Measurements from ENCODE around the gene PTPRD.

PTPRD gene

DNA sequence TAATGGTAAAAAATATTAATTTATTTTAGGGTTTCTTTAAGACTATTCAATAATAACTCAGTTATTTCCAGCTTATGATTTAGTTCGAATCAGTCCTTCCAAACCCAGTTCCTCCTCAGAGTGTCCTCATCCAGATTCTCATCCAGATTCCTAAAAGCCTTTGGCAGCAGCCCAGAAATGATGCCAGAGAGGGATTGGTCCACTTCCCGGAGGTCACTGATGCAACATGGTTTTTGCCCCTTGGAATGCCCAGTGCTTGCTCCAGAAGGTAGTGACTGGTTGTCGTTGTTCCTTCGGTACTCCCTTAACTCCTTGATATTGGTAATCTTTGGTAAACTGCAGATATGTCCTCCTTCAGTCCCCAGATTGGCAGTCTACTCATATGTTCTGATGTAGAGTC lies 2320.1 kb downstream of the PTPRD start:
- no peak for DNase-seq

DNA sequence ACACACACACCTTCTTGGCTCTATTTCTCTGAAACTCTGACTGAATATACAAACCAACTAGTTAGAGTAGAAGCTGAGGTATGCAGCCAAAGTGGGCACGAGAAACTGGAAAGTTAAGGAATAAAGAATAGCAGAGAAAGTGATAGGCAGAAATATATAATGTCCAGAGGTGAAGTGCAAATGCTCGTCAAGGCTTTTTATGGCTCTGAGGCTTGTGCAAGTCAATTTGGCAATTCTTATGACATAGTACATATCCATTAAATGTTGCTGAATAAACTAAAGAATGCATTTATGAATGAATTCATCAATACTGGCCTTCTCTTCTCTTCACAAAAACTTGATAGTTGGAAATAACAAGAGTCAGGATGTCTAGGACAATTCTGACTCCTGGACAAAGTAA lies 2323.1 kb downstream of the PTPRD start:
- DNase-seq: no peak

DNA sequence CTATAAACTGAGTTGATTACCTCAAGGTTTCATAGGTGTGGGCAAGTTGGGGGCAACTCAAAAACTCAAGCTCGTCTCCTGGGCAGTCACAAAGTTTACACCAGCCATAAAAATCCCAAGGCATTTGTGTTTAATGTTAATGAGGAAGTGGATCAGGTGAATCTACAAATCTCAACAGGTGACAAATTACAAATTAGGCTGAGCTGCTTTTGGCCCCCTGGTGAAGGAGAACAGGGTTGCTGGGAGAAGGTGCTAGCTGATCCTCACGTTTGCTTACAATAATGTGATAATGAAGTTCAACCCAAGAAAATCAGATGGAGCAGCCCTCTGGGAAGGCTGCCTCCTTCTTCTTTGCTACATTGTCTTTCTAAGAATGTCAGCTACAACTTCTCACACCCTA lies 2324.8 kb downstream of the PTPRD start:
- DNase-seq: no peak

DNA sequence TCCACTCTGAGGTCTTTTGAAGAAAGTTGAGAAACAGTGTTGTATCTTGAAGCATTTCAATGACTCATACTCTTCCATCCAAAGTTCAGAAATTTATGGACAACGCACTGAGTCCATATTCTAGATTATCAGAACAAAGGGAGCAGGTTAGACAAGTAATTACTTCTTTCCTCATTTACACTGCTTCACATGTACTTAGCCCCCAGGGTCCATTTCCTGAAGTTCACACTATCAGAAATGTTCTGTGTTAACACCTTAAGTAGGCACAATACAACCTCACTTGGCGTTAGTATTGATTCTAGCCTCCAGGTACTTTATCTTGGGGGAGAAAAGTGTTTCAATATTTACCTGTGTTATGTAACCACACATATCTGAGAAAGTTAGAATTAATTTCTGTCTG lies 2325.3 kb downstream of the PTPRD start:
- no peak for DNase-seq

DNA sequence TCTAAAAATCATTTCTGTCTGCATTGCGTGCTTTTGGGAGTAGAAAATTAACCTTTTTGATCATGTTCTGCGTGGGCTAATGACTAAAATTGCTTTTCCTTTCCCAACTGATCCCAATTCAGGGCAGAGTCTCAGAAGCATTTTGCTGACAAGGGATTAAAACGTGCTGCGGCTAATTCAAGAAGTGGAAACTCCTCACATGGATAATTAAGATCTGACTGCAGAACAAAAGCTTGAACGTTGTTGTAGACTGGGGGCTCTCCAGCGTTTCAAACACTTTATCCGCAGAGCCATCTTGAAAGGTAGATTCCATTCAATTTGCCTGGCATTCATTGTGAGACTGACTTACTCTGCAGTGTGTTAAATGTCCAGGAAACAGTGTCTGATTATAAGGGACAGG lies 2327.9 kb downstream of the PTPRD start:
- DNase-seq: no peak

DNA sequence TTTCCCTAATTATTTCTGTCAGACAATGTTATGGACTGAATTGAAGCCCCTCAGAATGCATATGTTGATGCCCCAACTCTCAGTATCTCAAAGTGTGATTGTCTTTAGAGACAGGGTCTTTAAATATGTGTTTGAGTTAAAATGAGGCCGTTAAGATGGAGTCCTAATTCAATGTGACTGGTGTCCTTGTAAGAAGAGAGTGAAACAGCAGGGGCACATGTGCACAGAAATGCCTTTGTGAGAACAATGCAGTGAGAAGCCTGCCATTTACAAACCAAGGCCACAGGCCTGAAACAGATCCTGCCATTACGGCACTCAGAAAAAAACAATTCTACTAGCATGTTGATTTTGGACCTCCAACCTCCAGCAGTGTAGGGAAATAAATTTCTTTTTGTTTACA lies 2330.3 kb downstream of the PTPRD start:
- DNase-seq: no peak

DNA sequence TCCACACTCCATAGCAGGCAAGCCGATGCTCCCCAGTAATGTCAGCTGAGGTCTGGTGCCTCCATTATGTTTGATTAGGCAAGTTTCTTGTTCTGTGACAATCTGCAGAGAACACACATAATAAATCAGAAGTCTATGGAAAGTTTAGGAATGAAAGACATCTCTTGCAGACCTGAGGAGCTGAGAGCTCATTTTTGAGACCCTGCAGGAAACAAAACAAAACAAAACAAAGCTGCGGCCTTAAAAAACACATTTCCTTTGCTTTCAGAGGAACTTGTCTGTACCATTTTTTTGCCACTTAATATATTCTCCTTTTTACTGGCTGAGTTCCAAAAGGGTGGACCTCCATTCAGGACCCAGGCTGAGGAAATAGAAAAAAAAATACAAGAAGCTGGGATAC lies 2332.0 kb downstream of the PTPRD start:
- no peak for DNase-seq

DNA sequence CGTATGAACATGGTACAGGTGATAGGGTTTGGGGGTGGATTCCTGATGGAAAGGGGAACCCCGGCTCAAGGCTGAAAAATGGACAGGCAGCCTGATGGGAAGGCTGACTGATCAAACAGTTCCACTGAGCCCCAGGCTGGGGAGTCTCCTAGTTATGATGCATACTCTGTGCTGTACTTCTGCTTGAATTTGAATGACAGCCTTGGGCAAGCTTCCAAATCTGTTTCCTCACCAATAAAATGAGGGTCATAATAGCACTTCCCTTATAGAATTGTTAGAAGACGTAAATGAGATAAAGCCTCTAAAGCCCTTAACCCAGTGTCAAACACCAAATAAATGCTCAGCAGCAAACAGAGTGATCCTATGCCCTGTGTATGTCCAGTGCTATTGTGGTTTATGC lies 2334.8 kb downstream of the PTPRD start:
- DNase-seq: no peak

DNA sequence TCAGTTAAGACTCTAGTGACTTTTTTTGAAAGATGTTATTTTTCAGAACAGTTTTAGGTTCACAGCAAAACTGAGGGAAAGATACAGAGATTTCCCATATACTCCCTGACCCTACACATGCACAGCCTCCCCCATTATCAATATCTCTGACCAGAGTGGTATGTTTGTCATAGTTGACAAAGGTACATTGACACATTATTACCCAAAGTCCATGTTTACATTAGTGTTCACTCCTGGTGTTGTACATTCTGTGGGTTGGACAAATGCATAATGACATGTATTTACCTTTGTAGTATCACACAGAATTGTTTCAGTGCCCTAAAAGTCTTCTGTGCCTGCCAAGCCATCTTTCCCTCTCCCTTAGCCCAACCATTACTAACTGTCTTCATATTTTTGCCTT lies 2342.6 kb downstream of the PTPRD start:
- DNase-seq: no peak

DNA sequence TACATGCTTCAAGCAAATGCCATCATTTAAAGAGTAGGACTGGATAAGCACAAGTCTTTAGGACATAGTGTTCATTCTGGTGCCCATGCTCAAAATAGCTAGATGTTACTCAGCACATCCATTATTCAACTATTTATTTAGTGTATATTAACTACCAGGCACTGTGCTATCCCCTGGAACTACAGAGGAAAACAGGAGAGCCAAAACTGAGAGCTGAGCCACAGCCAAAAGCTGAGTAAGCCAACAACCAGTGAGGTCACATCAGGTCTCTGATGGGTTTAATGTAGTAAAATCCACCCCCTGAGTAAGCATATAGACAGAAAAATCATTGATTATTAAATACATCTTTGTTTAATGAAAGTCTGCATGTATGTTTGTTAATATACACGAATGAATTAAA lies 2343.9 kb downstream of the PTPRD start:
- DNase-seq: no peak

DNA sequence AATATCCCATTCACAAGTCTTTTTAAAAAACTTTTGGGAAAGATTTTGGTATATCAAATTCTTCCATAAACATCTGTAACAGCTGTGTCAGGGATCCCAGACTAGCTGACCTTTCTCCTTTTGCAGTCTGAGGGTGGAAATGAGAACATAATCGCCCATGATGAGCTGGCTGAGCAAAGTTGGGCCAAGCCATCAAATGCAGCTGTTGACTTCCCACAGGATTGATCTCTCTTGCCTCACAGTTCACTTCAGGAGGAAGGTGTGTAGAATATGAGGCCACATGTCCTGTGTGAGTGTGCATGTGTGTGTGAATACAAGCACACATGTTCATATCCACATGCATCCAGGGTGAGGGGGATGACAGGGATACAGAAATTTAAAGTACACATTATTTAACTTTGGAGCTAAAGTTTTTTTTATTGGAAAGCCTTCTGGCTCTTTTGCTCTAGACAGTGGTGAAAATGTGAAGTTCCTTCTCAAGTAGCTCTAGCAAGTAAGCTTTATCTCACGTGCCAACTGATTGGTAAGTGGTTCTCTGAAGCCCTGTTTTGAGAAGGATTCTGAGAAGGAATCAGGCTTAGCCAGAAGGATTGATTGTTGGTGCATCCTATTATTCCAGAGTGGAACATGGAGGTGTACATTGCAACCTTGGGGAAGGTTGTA lies 2344.5 kb downstream of the PTPRD start:
- no peak for DNase-seq

DNA sequence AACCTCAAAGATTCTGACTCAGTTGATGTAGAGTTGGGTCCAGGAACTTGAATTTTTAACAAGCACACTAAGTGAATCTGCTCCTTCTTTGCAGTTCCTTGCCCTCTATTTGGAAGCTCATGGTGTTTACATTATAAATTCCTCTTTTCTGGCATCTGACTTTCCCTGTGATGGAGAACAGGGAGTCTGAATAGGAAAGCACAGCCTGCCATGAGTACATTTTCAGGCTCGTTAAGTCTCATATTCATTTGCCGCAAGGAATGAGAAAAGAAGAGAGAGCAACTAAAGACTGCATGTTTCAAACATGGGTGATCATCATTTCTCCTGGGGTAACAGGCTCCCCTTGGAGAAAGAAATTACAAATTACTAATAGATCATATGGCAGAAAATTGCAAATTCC lies 2345.2 kb downstream of the PTPRD start:
- no peak for DNase-seq

DNA sequence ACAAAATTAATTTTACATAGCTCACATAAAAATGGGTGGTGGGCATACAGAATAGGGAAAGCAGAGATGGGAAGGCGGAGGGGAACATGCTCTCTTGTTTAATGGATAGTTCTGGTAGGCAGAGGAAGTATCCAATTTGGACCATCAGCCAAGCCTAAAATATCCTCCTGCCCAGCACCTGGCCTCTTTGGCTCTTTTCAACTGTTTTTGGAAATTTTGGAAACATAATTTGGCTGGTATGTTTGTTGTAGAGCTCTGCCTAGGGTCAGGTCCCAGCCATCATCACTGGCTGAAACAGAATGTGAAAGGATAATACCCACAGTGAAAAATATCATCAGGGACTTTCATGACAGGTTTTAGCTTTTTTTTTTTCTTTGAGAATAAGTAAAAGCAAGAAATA lies 2345.9 kb downstream of the PTPRD start:
- DNase-seq: no peak

DNA sequence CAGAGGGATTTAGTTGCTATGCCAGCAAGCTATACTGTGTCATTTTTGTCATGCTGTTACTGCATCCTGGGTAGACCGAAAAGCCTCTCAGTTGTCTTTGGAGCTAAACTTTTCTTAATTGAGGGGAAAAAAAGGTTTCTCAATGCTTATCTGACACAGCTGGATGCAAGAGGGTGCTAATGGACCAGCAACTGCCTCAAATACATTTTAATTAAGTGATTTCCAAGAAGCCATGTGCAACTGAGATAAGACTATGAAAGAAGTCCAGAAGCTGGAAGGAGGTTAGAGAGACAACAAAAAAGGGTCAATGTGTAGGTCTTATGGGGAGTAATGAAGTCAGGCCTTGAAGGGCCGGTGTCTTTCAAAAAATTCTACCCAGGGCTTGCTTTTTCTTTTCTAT lies 2347.5 kb downstream of the PTPRD start:
- no peak for DNase-seq

Measured in anterior cingulate cortex (tissue), 58 donors.